ENCODE results near the gene NOVA2.

DNA sequence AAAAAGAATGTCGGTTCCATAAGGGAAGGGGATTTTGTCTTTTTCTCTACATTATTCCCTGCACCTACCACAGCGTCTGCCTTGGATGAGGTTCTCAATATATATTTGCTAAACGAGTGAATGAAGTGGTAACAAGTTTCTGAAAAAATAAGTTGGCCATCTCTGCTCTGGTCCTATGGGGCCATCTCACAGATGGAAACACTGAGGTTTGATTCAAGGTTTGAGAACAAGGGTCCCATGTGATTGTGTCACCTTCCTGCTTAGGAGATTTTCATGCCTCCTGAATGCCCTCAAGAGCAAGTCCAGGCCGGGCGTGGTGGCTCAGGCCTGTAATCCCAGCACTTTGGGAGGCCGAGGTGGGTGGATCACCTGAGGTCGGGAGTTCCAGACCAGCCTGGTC lies 74.4 kb downstream of the NOVA2 start:
- TF ChIP-seq, protein P1, sequence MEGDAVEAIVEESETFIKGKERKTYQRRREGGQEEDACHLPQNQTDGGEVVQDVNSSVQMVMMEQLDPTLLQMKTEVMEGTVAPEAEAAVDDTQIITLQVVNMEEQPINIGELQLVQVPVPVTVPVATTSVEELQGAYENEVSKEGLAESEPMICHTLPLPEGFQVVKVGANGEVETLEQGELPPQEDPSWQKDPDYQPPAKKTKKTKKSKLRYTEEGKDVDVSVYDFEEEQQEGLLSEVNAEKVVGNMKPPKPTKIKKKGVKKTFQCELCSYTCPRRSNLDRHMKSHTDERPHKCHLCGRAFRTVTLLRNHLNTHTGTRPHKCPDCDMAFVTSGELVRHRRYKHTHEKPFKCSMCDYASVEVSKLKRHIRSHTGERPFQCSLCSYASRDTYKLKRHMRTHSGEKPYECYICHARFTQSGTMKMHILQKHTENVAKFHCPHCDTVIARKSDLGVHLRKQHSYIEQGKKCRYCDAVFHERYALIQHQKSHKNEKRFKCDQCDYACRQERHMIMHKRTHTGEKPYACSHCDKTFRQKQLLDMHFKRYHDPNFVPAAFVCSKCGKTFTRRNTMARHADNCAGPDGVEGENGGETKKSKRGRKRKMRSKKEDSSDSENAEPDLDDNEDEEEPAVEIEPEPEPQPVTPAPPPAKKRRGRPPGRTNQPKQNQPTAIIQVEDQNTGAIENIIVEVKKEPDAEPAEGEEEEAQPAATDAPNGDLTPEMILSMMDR (IDR thresholded peaks at IDR 0.05) = no peak
- no peak for TF ChIP-seq POLR2A (IDR thresholded peaks at IDR 0.05)

All from thyroid gland (tissue), 4 donors.